Prostate gland (tissue), 2 donors: ENCODE results near the gene CCDC106. TPM values are rescaled to one million over a fixed set of nuclear protein-coding genes. Genes with fewer than 3 reads are reported as not detected.

ENCODE experiments used
- DNase-seq: peaks from one replicate; pipeline ENCODE4 v3.0.0-alpha.2; 2019; ENCODE audit warnings: low spot score
- H3K27ac ChIP-seq, 2 donors: fragments of 200-600 bp; sonication (generic); 2 replicates each; pipeline ENCODE4 v1.5.1; 2017 to 2019
- H3K27me3 ChIP-seq: fragments of 200-600 bp; sonication (generic); replicated peaks from 2 replicates; pipeline ENCODE4 v1.5.1; 2019; ENCODE audit not compliant: insufficient read depth
- H3K36me3 ChIP-seq, 2 donors: fragments of 200-600 bp; sonication (generic); 1 replicate in 1 of 2; 2 replicates in 1 of 2; pipeline versions ENCODE4 v1.5.1 to v1.8.1; 2017 to 2019
- H3K4me1 ChIP-seq: fragments of 200-600 bp; sonication (generic); replicated peaks from 2 replicates; pipeline ENCODE4 v1.5.1; 2019
- H3K4me3 ChIP-seq, 2 donors: fragments of 200-600 bp; sonication (generic); 2 replicates each; pipeline ENCODE4 v1.5.1; 2017 to 2019
- H3K9me3 ChIP-seq: fragments of 200-600 bp; sonication (generic); 2 replicates; pipeline ENCODE4 v1.5.1; 2017
- POLR2A ChIP-seq: fragments of 450-650 bp; IDR thresholded peaks from one replicate; pipeline ENCODE4 v1.6.1; 2016; ENCODE audit warnings: antibody characterized with exemption, mild to moderate bottlenecking
- POLR2AphosphoS5 ChIP-seq: sonication (generic); formaldehyde crosslinking; IDR thresholded peaks from one replicate; pipeline ENCODE4 v1.6.1; 2017; ENCODE audit warnings: antibody characterized with exemption
- WGBS: methylation state at CpG from one replicate; pipeline ENCODE4 v1.1.5; 2018; 5-methylcytosine and 5-hydroxymethylcytosine counted together
- intact Hi-C: fragments of 100-400 bp; cut with DNase I; formaldehyde crosslinking; loops from one replicate; pipeline ENCODE4 v1.14.2; 2022
- total RNA-seq, 2 donors: library from RNA; depleted of rRNA; stranded (reverse); fragments of >200 nt; gene quantifications; one replicate each; pipeline ENCODE4 v1.1.0, GENCODE V29; 2016
- TF ChIP-seq, protein P1 (sequence below), 4 experiments: fragments of 200-600 bp in 2 of 4; fragments of 450-650 bp in 2 of 4; sonication (generic) in 2 of 4; IDR thresholded peaks; 1 replicate in 3 of 4; 2 replicates in 1 of 4; pipeline ENCODE4 v1.5.1; 2016 to 2019; ENCODE audit warnings: antibody characterized with exemption in 4 of 4, mild to moderate bottlenecking in 2 of 4, moderate library complexity in 2 of 4

CCDC106 gene
- total RNA-seq, 2 donors from 2014 or later = 17.7 to 70.2 TPM

DNA sequence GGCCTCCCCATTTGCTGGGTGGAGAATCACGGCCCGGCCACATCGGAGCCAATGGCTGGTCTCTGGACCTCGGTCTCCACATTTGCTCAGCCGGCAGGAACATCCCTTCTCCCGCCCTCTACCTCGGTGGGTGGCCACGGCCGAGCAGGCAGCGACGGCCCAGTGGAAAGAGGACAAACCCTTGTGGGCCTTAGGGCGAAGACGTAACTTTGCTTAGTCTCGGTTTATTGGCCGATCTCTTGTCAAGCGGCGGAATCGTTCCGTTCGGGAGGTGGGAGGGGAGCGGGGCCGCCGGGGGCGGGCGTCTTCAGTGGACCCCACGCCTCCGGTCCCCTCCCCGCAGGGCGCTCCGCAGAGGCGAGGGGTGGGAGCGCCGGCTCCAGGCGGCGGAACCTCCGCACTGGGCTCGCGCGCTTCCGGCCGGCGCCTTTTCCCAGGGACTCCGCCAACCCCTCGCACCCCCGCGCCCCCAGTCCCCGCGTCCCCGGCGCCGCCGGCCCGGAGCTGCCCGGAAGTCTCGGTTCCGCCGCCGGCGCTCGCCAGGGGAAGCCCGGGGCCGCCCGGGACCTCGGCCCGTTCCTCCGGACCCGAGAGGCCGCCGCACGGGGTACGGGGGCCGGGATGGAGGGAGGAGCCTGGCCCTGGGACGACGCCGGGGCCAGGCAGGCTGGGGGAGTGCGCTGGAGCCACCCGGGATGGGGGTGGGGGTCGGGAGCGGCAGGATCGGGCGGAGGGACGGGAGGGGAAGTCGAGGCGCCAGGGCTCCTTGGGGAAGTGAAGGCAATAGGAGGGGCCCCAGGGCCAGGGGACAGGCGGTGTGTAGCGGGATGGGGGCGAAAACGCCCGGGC is 7.2 kb upstream of the CCDC106 start, which contains the start of gene ZNF580:
Gene ZNF580 (plus strand): TSS at position 426 of the 849 bp plus-strand sequence. CDS start 1,507 bp downstream, outside the sequence.
- Histone ChIP-seq H3K4me1 (peaks cover 40% of the 10 kb centered on the region), H3K36me3 (no peaks in the 10 kb centered on the region), H3K9me3 (no peaks in the 10 kb centered on the region), H3K27ac (peak within 1 kb of the TSS; percentile 93 to 95), H3K27me3 (no peaks in the 10 kb centered on the region), H3K4me3 (peak within 1 kb of the TSS; percentile 85 to 91)
- WGBS = under 1% methylated on average over 35 of the region's 89 CpGs
- intact Hi-C loops = no loop called here
- TF ChIP-seq POLR2A (peak; percentile 31), POLR2AphosphoS5 (no peak)
- peak; percentile 32 for DNase-seq

DNA sequence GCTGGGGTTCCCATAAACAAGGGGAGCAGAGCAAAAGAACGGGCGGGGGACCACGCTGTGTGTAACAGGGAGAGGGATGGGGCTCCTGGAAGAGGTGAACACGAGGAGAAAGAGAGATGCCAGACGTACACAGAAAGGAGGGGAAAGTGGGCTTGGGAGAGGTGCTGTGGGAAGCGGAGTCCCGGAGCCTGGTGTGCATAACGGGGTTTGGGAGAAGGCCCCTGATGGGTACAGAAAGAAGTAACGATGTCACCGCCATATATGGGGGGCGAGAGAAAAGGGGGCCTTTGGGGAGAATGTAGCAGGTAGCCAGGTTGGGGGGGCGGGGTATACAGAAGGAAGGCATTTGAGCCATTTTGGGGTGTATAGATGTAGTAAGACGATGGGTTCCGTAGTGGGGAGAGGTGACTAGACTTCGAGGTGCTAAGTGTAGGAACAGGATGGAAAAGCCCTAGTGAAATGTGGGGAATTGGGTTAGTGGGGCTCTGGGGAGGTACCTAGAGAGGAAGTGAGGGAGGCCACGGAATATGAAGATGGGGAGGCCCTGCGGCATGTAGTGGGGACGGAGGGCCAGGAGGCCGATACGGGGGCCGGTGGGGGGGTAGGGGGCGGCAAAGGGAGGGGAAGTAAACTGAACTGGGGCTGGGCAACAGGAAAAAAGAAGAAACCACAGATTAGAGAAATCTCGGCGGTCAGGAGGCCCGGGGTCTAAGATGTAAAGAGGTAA is 6.4 kb upstream of the CCDC106 start:
- Histone ChIP-seq H3K4me3 (peak overlapping the region; percentile 85 to 91), H3K27ac (peak overlapping the region; percentile 93 to 95), H3K9me3 (no peaks in the 10 kb centered on the region), H3K4me1 (peaks cover 32% of the 10 kb centered on the region), H3K36me3 (no peaks in the 10 kb centered on the region), H3K27me3 (no peaks in the 10 kb centered on the region)
- intact Hi-C loops = no loop called here
- no peak for DNase-seq
- TF ChIP-seq, protein P1, sequence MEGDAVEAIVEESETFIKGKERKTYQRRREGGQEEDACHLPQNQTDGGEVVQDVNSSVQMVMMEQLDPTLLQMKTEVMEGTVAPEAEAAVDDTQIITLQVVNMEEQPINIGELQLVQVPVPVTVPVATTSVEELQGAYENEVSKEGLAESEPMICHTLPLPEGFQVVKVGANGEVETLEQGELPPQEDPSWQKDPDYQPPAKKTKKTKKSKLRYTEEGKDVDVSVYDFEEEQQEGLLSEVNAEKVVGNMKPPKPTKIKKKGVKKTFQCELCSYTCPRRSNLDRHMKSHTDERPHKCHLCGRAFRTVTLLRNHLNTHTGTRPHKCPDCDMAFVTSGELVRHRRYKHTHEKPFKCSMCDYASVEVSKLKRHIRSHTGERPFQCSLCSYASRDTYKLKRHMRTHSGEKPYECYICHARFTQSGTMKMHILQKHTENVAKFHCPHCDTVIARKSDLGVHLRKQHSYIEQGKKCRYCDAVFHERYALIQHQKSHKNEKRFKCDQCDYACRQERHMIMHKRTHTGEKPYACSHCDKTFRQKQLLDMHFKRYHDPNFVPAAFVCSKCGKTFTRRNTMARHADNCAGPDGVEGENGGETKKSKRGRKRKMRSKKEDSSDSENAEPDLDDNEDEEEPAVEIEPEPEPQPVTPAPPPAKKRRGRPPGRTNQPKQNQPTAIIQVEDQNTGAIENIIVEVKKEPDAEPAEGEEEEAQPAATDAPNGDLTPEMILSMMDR (IDR thresholded peaks at IDR 0.05) = no peak
- TF ChIP-seq POLR2AphosphoS5 (no peak), POLR2A (no peak)
- WGBS = 2% methylated on average over 25 of the region's 25 CpGs

DNA sequence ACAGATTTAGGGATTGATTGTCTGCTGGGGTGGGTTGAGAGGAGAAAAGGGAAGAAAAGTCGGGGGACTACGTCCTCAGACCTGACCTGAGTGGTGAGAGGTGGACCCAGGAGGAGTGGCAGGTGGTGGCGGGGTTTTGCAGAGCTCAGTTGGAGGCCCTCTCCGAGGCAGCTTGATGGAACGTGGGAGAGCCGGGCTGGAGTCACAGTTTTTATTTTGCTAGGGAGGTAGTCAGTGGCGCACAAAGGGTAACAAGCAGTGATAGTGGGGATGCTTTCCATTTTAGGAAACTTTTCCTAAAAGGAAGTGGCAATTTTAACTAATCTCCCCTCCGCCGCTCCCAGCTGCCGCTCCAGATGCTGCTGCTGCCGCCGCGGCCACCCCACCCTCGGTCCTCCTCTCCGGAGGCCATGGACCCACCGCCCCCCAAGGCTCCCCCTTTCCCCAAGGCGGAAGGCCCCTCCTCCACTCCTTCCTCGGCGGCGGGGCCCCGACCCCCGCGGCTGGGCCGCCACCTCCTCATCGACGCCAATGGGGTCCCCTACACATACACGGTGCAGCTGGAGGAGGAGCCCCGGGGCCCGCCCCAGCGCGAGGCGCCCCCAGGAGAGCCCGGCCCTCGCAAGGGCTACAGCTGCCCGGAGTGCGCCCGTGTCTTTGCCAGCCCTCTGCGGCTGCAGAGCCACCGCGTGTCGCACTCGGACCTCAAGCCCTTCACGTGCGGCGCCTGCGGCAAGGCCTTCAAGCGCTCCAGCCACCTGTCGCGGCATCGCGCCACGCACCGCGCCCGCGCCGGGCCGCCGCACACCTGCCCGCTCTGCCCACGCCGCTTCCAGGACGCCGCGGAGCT is 5.6 kb upstream of the CCDC106 start:
- Histone ChIP-seq H3K9me3 (no peaks in the 10 kb centered on the region), H3K36me3 (no peaks in the 10 kb centered on the region), H3K27me3 (no peaks in the 10 kb centered on the region), H3K4me3 (peak overlapping the region; percentile 85 to 91), H3K4me1 (peaks cover 31% of the 10 kb centered on the region), H3K27ac (peak overlapping the region; percentile 93 to 95)
- WGBS = under 1% methylated on average over 28 of the region's 65 CpGs
- TF ChIP-seq POLR2A (no peak), POLR2AphosphoS5 (no peak)
- TF ChIP-seq, protein P1 (IDR thresholded peaks at IDR 0.05) = no peak
- DNase-seq = no peak
- intact Hi-C loops = no loop called here

DNA sequence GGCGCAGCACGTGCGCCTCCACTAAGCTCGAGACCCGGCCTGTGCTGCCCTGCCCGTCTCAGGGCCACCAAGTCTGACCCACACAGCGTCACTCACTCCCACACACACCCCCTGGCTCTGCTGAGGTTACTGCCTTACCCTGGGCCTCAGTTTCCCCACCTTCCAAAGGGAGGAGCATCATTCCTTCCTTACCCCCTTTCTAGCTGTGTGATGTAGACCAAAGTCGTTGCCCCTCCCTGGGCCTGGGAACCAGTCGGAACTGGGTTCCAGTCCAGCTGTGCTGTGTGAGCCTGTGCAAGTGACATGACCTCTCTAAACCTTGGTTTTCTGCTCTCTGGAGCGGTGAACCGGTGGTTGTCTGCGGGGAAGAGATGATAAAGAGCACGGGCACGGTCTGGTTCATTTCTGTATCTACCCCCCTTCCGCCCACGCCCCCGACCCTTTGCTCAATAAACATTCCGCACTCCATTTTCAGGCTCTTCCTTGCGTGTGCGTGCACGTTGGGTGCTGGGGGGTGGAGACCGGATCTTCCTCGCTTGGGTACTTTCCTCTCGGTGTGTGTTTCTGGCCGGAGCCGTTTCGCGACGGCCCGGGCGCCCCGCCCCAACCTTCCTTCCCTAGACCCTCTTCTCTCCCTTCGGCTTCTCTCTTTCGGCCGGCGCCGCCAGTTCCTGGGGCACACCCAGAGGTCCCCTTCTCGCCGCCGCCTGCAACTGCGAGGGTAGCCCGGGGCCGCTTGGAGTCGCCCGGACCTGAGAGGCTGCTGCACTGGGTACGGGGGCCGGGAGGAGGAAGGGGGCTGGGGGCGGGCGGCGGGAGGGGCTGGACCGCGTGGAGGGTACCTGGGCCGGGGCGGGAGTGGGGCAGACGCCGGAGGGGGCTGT is 4.8 kb upstream of the CCDC106 start, which contains the start of gene ZNF581:
Gene ZNF581 (plus strand): TSS at position 647 of the 884 bp plus-strand sequence. CDS start 923 bp downstream, outside the sequence.
- peak; percentile 86 for TF ChIP-seq POLR2AphosphoS5
- TF ChIP-seq, protein P1 (IDR thresholded peaks at IDR 0.05) = peak in 1 of 4 experiments; percentile 9
- TF ChIP-seq POLR2A = no peak
- peak; percentile 56 for DNase-seq
- Histone ChIP-seq H3K27me3 (no peaks in the 10 kb centered on the region), H3K36me3 (no peaks in the 10 kb centered on the region), H3K4me3 (peak within 1 kb of the TSS; percentile 85 to 91), H3K4me1 (peaks cover 33% of the 10 kb centered on the region), H3K27ac (peak within 1 kb of the TSS; percentile 93 to 95), H3K9me3 (no peaks in the 10 kb centered on the region)
- intact Hi-C loops = no loop called here
- 3% methylated on average over 53 of the region's 56 CpGs for WGBS
